Eye (tissue), 1 donor: ENCODE measurements around the gene WNT7B.
A peak's percentile ranks its signal among the peaks of the same experiment; 100 is the strongest.
"Not testable (repeated sequence)": the region's sequence is repeated elsewhere in the genome, so short reads cannot be mapped to it uniquely, and the experiment has no call there.

Experiments used
- DNase-seq: peaks from one replicate; pipeline ENCODE4 v3.0.0-alpha.2; 2015

The WNT7B gene

GRCh38 chr22:46007848-46008261 is 30.9 kb upstream of the WNT7B start:
- peak; percentile 63 for DNase-seq

- DNase-seq = no peak
Measured at GRCh38 chr22:46007003-46007847, 30.3 kb upstream of the WNT7B start.

GRCh38 chr22:46006379-46007002 is 29.5 kb upstream of the WNT7B start:
- peak; percentile 94 for DNase-seq

- DNase-seq = not testable (repeated sequence)
Measured at GRCh38 chr22:46005116-46005705, 28.2 kb upstream of the WNT7B start.

- DNase-seq = no peak
Measured at GRCh38 chr22:46004105-46004866, 27.3 kb upstream of the WNT7B start.

- DNase-seq = no peak
Measured at GRCh38 chr22:46003271-46004091, 26.5 kb upstream of the WNT7B start.

GRCh38 chr22:46002757-46003270 is 25.9 kb upstream of the WNT7B start:
- DNase-seq = no peak

- DNase-seq = peak; percentile 59
Measured at GRCh38 chr22:46001426-46002106, 24.6 kb upstream of the WNT7B start.

- no peak for DNase-seq
Measured at GRCh38 chr22:46001046-46001425, 24.1 kb upstream of the WNT7B start.

- no peak for DNase-seq
Measured at GRCh38 chr22:46000081-46001027, 23.4 kb upstream of the WNT7B start.

GRCh38 chr22:45999379-45999971 is 22.5 kb upstream of the WNT7B start:
- peak; percentile 59 for DNase-seq

GRCh38 chr22:45998638-45999378 is 21.8 kb upstream of the WNT7B start:
- DNase-seq = no peak

GRCh38 chr22:45997777-45998637 is 21.0 kb upstream of the WNT7B start:
- DNase-seq = no peak

- peak; percentile 80 for DNase-seq
Measured at GRCh38 chr22:45997077-45997776, 20.3 kb upstream of the WNT7B start.

- no peak for DNase-seq
Measured at GRCh38 chr22:45996241-45997076, 19.5 kb upstream of the WNT7B start.

- no peak for DNase-seq
Measured at GRCh38 chr22:45995405-45996101, 18.6 kb upstream of the WNT7B start.
